Measurements from ENCODE around the gene DMD. TPM values are rescaled to one million over a fixed set of nuclear protein-coding genes. Genes with fewer than 3 reads are reported as not detected.
"Not testable (repeated sequence)": the region's sequence is repeated elsewhere in the genome, so short reads cannot be mapped to it uniquely, and the experiment has no call there.

The DMD gene
- polyA plus RNA-seq, 4 donors: 15.1 to 19.3 (median 17.7) TPM

- no peak for DNase-seq (ENCODE audit: low read depth in 4 of 4, low spot score in 3 of 4)
These were observed 337.6 kb downstream of the DMD start for GRCh38 chrX:32873786-32874185.

DNA sequence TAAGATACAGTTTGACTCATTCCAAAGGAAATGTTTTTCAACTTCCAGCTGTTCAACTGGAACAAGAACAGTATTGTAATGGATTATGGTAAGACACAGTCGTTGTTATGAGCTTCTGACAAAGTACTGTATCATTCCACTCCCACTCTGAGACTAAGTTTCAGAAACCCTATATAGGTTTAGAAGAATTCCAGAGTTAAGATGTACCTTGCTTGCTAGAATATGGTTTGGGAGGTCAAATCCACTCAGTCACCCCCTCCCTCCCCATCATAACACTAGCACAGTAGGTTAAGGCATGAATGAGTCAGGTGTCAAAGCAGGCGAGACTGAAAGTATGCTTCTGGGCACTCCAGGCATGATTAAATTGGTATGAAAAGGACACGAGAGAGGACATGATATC lies 339.7 kb downstream of the DMD start:
- no peak for DNase-seq (ENCODE audit: low read depth in 4 of 4, low spot score in 3 of 4)

DNA sequence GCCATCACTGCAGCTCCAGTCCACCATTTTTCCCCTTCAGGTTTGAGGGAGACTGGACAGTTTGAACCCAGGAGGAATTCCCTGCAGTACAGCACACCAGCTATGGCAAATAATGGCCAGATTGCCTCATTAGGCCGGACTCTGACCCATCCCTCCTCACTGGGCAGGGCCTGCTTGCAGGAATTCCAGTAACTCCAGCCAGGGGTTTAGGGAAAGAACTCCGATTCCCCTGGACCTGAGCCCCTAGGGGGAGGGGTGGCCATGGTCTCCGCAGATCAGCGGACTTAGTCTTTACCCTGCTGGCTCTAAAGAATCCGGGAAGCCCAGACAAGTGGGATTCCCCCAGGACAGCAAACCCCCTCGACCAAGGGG lies 342.8 kb downstream of the DMD start:
- DNase-seq (ENCODE audit: low read depth in 4 of 4, low spot score in 3 of 4): no peak

DNA sequence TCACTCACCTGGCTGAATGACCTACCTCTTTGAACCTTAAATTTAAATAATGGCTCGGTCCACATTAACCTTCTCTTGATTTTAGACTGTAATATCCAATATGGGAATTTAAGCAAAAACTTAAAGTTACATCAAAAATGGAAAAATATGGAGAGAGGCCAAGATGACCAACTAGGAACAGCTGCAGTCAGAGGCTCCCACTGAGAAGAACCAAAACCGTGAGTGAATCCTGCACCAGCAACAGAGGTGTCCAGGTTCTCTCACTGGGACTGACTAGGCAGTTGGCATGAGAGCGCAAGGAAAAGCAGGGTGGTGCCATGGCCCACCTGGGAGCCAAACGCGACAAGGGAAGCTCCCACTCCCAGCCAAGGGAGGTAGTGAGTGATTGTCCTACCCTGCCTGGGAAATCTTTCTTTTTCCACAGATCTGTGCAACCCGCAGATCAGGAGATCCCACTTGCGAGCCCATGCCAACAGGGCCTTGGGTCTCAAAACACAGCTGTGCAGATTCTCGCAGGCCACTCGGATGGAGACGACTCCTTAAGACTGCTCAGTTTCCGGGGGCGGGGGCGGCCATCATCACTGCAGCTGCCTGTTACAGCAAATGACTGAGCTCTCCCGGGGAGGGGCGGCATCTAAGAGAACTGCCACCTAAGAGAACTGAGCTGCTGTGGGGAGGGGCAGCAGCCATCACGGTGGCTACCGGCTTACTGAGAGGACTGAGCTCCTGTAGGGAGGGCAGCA lies 343.4 kb downstream of the DMD start:
- DNase-seq (ENCODE audit: low read depth in 4 of 4, low spot score in 3 of 4): no peak

DNA sequence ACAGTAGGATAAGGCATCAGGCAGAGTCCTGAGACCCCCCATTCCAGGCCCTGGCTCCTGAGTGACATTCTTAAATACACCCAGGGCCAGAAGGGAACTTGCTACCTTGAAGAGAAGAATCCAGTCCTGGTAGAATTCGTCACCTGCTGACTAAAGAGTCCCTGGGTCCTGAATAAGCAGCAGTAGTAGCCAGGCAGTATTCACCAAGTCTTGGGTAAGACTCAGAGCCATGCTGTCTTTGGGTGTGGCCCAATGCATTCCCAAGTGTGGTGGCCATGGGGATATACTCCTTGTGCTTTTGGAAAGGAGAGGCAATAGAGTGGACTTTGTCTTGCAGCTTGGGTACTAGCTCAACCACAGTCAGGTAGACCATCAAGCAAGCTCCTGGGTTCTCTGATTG lies 359.1 kb downstream of the DMD start:
- no peak for DNase-seq (ENCODE audit: low read depth in 4 of 4, low spot score in 3 of 4)

DNA sequence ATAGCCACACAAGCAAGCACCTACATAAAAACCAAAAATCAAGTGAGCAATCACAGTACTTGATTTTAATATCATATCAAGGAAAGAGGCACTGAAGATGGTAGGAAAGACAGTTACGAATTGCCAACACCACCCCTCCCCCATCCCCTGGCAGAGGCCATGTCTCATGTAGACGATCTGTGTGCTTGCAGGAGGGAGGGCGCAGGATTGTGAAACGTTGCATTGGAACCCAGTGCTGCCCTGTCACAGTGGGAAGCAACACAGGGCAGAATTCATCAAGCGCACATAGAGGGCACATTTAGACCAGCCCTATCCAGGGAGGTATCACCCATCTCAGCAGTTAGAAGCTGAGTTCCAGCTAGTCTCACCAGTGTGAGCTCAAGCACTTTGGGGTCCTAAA lies 359.8 kb downstream of the DMD start:
- no peak for DNase-seq (ENCODE audit: low read depth in 4 of 4, low spot score in 3 of 4)

- DNase-seq (ENCODE audit: low read depth in 4 of 4, low spot score in 3 of 4): no peak
These were observed 363.4 kb downstream of the DMD start for GRCh38 chrX:32847921-32848320.

DNA sequence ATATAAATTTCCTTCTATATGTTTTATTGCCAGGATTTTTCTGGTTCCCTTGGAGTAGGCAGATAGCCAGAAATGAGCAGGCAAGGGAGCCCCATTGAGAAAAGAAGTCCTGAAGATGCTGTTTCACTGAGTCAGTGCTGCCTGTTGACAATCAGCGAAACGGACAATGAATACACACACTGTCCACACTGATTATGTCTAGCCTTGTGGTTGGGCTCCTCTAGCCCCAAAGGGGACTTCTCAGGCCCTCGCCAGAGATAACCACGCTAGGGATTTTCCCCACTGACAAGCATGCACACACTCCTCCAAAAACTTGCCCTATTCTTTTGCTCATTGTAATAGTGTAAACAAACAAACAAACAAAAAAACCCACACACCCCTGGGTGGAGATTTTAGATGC lies 369.3 kb downstream of the DMD start:
- no peak for DNase-seq (ENCODE audit: low read depth in 4 of 4, low spot score in 3 of 4)

GRCh38 chrX:32839781-32840180 lies 371.6 kb downstream of the DMD start:
- no peak for DNase-seq (ENCODE audit: low read depth in 4 of 4, low spot score in 3 of 4)

- no peak for DNase-seq (ENCODE audit: low read depth in 4 of 4, low spot score in 3 of 4)
These were observed 386.3 kb downstream of the DMD start for GRCh38 chrX:32825009-32825408.

GRCh38 chrX:32804034-32804433 lies 407.3 kb downstream of the DMD start:
- DNase-seq (ENCODE audit: low read depth in 4 of 4, low spot score in 3 of 4): no peak

- peak in 1 of 4 donors; percentile 3 for DNase-seq (ENCODE audit: low read depth in 4 of 4, low spot score in 3 of 4)
These were observed 412.4 kb downstream of the DMD start for GRCh38 chrX:32798990-32799389.

DNA sequence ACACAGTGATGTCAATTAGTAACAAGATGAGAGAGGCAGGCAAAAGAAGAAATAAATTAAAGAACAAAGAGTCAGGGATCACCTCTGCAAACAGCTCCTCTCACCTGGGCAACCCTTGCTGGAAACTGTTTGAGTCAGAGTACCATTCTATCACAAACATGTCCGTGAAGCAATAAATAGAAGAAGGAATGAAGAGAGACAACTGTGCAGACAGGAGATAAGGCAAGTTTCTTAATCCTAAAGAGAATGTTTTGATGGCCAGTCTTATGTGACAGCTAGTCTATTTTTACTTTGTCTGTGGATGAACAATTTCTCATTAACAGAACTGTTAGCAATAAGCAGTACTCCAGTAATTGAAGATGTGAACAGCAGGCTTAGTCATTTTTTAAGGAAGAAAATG lies 422.4 kb downstream of the DMD start:
- DNase-seq (ENCODE audit: low read depth in 4 of 4, low spot score in 3 of 4): no peak

DNA sequence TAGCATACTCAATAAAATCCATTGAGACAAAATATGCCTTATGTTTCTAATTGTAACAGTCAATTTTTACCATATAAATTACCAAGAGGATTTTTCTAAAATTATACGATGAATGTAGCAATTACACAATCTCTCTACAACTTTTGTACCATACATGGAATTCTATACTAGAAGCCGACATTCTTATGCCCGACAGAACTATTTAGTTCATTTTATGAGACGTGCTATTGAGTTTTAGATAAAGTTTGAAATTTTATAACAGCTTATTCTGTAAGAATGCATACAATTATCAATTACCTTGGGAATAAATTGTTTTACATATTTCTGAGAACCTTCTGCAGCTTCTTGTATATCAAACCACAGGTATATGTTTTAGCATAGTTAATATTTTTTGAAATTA lies 431.2 kb downstream of the DMD start:
- no peak for DNase-seq (ENCODE audit: low read depth in 4 of 4, low spot score in 3 of 4)

DNA sequence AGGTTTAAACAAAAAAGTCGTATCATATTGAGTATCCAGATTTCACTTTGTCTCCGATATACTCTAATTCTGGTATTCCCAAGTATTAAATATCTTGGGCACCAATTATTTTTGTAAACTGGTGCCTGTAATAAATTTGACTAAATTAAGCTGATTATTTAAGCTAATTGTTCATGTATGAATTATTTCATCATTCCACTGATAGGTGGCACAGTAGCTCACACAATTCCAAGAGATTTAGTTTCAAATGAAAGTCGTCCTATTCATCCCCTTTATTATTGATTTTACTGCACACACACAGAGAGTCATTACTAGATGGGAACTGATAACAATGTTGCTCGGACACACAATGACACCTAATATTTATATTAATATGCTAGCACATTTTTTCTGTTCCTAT lies 432.4 kb downstream of the DMD start:
- no peak for DNase-seq (ENCODE audit: low read depth in 4 of 4, low spot score in 3 of 4)

DNA sequence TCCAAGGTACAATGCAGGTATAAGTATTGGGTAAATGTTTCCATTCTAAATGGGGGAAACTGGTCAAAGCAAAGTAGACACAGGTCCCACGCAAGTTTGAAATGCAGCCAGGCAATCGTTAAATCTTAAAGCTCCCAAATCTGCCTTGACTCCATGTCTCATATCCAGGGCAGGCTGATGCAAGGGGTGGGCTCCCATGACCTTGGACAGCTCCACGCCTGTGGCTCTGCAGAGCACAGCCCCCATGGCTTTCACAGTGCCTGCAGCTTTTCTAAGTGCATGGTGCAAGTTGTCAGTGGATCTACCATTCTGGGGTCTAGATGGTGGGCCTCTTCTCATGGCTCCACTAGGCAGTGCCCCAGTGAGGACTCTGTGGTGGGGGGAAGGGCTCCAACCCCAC lies 436.4 kb downstream of the DMD start:
- no peak for DNase-seq (ENCODE audit: low read depth in 4 of 4, low spot score in 3 of 4)

GRCh38 chrX:32749070-32749469 lies 462.3 kb downstream of the DMD start:
- no peak for DNase-seq (ENCODE audit: low read depth in 4 of 4, low spot score in 3 of 4)

- no peak for DNase-seq (ENCODE audit: low read depth in 4 of 4, low spot score in 3 of 4)
These were observed 466.0 kb downstream of the DMD start for GRCh38 chrX:32745323-32745722.

GRCh38 chrX:32744921-32745320 lies 466.4 kb downstream of the DMD start:
- DNase-seq (ENCODE audit: low read depth in 4 of 4, low spot score in 3 of 4): no peak

- no peak for DNase-seq (ENCODE audit: low read depth in 4 of 4, low spot score in 3 of 4)
These were observed 469.4 kb downstream of the DMD start for GRCh38 chrX:32741910-32742309.

DNA sequence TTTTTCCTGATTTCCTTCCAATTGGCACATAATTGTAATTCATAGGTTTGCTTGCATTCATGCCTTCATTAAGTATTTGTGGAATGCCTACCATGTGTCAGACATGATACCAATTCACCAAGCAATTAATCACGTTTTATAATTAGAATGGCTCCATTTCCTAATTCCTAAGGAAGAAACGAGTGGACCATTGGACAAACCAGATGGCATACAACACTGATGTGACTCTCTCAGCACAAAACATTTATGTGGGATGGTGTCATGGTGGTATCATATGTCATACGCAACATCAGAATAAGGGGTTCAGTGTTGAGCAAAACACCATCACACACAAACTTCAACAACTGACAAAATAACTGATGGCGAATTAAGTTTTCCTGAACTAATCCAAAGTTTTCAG lies 502.8 kb downstream of the DMD start:
- no peak for DNase-seq (ENCODE audit: low read depth in 4 of 4, low spot score in 3 of 4)

DNA sequence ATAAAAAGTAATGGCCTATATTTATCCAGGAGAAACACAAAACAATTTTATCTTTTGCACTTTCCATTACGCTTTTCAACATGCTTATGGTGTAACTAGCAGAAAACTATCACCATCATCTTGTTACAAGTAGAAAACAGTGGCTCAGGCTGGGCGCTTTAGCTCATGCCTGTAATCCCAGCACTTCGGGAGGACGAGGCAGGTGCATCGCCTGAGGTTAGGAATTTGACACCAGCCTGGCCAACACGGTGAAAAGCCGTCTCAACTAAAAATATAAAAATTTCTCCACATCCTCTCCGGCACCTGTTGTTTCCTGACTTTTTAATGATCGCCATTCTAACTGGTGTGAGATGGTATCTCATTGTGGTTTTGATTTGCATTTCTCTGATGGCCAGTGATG lies 506.0 kb downstream of the DMD start:
- DNase-seq (ENCODE audit: low read depth in 4 of 4, low spot score in 3 of 4): not testable (repeated sequence)

- no peak for DNase-seq (ENCODE audit: low read depth in 4 of 4, low spot score in 3 of 4)
These were observed 524.0 kb downstream of the DMD start for GRCh38 chrX:32687379-32687778.

All from right renal pelvis (tissue), 4 donors.